Tibial nerve (tissue), 4 donors: ENCODE results near the gene AUNIP.

Experiments used
- CTCF ChIP-seq, 5 experiments: fragments of 200-600 bp in 3 of 5; fragments of 450-650 bp in 2 of 5; sonication (generic) in 3 of 5; IDR thresholded peaks; one replicate each; pipeline ENCODE4 v1.5.1; 2016 to 2019; ENCODE audit warnings: antibody characterized with exemption in 5 of 5, mild to moderate bottlenecking in 3 of 5, moderate library complexity in 2 of 5
- EP300 ChIP-seq, 2 donors: sonication (generic); formaldehyde crosslinking; IDR thresholded peaks; one replicate each; pipeline ENCODE4 v1.6.1; 2017; ENCODE audit warnings: antibody characterized with exemption in 2 of 2, mild to moderate bottlenecking in 1 of 2
- POLR2A ChIP-seq, 2 donors: fragments of 450-650 bp; IDR thresholded peaks; one replicate each; pipeline ENCODE4 v1.6.1; 2017; ENCODE audit warnings: antibody characterized with exemption in 2 of 2, mild to moderate bottlenecking in 2 of 2, moderate library complexity in 2 of 2

GRCh38 chr1:25798666-25799351, 60.4 kb downstream of the AUNIP start:
- no peak for TF ChIP-seq CTCF (IDR thresholded peaks at IDR 0.05)
- TF ChIP-seq POLR2A (IDR thresholded peaks at IDR 0.05), result no peak
- no peak for TF ChIP-seq EP300 (IDR thresholded peaks at IDR 0.05)
